C4-2B (cell line): ENCODE results near the gene AUTS2.

ENCODE experiments used
- H3K27ac ChIP-seq: fragments of 450-650 bp; 2 replicates; pipeline ENCODE4 v1.5.1; 2017
- CTCF ChIP-seq: fragments of 450-650 bp; conservative IDR thresholded peaks from 2 replicates; pipeline ENCODE4 v1.5.1; 2017; ENCODE audit warnings: mild to moderate bottlenecking
- ZFX ChIP-seq: fragments of 450-650 bp; IDR thresholded peaks from 2 replicates; pipeline ENCODE4 v1.6.1; 2017

Gene AUTS2

GRCh38 chr7:70563960-70564359 lies 965.7 kb downstream of the AUTS2 start:
- TF ChIP-seq CTCF, result no peak
- no peak for TF ChIP-seq ZFX

GRCh38 chr7:70565721-70566370 lies 967.6 kb downstream of the AUTS2 start:
- H3K27ac ChIP-seq, result no peak overlapping the region
- TF ChIP-seq ZFX (no peak), CTCF (no peak)

More at GRCh38 chr7:70563960-70564359, 965.7 kb downstream of the AUTS2 start:
- H3K27ac ChIP-seq, result no peak overlapping the region

GRCh38 chr7:70566671-70567070 lies 968.4 kb downstream of the AUTS2 start:
- TF ChIP-seq ZFX (no peak), CTCF (no peak)

GRCh38 chr7:70568674-70569334 lies 970.5 kb downstream of the AUTS2 start:
- no peak for TF ChIP-seq ZFX
- no peak overlapping the region for H3K27ac ChIP-seq

More at GRCh38 chr7:70566671-70567070, 968.4 kb downstream of the AUTS2 start:
- H3K27ac ChIP-seq, result no peak overlapping the region

GRCh38 chr7:70569335-70569819 lies 971.1 kb downstream of the AUTS2 start:
- TF ChIP-seq CTCF (no peak), ZFX (no peak)

GRCh38 chr7:70570029-70570428 lies 971.8 kb downstream of the AUTS2 start:
- H3K27ac ChIP-seq, result no peak overlapping the region
- TF ChIP-seq CTCF (no peak), ZFX (no peak)

More at GRCh38 chr7:70569335-70569819, 971.1 kb downstream of the AUTS2 start:
- no peak overlapping the region for H3K27ac ChIP-seq

GRCh38 chr7:70570961-70571360 lies 972.7 kb downstream of the AUTS2 start:
- no peak for TF ChIP-seq ZFX
- TF ChIP-seq CTCF, result no peak
- H3K27ac ChIP-seq, result no peak overlapping the region
